Fibroblast of skin of left biceps (primary cell): ENCODE data around the gene PRR35.
"Not testable (repeated sequence)": the region's sequence is repeated elsewhere in the genome, so short reads cannot be mapped to it uniquely, and the experiment has no call there.

ENCODE experiments used
- DNase-seq, 2 experiments: peaks; one replicate each; pipeline ENCODE4 v3.0.0-alpha.2; 2013; ENCODE audit warnings: low read depth in 2 of 2

PRR35 gene

GRCh38 chr16:593807-594206 is 33.6 kb downstream of the PRR35 start:
- no peak for DNase-seq

DNA sequence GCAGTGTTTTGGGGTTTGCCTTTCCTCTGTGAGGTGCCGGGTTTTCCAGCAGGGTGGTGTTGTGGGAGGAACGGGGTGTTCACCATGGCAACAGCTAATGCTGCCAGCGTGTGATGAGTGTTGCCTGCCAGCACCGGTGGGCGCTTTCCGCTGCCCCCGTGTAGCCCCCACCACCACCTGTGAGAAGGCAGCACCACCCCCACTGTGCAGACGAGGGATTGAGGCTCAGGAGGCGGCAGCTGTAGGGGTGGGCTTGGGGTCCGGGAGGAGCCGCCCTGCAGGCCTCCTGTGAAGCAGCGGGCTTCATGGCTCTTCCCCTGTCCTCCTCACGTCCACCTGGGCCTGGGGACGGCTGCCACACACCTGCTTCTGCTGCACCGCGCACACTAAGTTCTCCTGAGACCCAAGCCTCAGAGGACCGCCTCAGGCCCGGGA is 34.9 kb downstream of the PRR35 start:
- DNase-seq = no peak

GRCh38 chr16:595942-596735 is 35.9 kb downstream of the PRR35 start:
- no peak for DNase-seq

DNA sequence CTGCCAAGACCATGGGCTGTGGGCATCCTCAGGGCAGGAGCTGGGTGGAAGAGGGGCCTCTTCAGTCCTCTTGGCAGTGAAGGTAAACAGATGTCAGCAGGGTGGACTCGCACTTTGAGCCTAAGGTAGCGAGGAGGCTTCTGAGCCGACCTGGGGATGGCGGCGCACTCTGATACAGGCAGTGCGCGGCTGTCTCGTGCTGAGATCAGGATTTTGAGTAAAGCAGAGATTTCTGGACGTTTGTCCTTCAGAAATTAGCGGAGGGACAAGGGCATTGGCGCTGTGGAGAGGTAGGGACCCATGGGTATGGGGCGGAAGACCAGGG is 36.5 kb downstream of the PRR35 start:
- no peak for DNase-seq

DNA sequence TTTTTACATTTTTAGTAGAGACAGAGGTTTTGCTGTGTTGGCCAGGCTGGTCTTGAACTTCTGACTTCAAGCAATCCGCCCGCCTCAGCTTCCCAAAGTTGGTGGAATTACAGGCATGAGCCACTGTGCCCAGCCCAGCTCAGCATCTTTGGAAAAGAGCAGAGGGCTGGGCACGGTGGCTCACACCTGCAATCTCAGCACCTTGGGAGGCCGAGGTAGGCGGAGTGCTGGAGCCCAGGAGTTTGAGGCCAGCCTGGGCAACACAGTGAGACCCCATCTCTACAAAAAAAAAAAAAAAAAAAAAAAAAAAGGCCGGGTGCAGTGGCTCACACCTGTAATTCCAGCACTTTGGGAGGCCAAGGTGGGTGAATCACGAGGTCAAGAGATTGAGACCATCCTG is 37.5 kb downstream of the PRR35 start:
- DNase-seq = not testable (repeated sequence)

- no peak for DNase-seq
These were observed 38.9 kb downstream of the PRR35 start for GRCh38 chr16:598823-599739.

DNA sequence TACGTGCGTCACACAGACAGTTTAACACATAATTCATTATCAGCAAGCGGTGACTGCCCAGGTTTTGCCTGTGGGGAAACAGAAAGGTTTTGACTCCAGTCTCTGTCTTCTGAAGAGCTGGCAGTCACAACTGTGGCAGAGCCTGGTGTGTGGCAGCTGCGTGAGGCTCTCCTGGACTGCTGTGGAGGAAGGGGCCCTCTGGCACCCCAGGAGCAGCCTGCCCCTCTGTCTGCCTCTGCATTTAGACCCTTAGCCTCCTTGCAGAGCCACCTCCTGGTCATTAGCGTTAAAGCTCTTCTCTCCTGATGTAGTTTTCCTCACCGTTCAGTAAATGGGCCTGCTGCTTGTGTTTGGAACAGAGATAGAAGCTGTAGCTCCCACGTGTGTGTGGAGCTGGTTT is 40.6 kb downstream of the PRR35 start:
- no peak for DNase-seq

GRCh38 chr16:603933-604332 is 43.7 kb downstream of the PRR35 start:
- DNase-seq = no peak

GRCh38 chr16:606656-607307 is 46.6 kb downstream of the PRR35 start:
- DNase-seq = no peak

DNA sequence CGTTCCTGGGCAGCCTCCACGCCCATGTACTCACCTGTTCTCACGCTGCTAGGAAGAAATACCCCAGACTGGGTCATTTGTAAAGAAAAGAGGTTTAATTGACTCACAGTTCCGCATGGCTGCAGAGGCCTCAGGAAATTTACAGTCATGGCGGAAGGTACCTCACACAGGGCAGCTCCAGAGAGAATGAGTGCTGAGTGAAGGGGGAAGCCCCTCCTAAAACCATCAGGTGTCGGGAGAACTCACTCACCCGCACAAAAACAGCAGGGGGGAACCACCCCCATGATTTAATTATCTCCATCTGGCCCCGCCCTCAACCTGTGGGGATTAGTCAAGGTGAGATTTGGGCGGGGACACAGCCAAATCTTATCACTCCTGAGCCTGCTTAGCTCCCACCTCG is 47.8 kb downstream of the PRR35 start:
- DNase-seq = no peak

GRCh38 chr16:609316-609715 is 49.1 kb downstream of the PRR35 start:
- no peak for DNase-seq

GRCh38 chr16:609984-610383 is 49.8 kb downstream of the PRR35 start:
- DNase-seq = no peak

DNA sequence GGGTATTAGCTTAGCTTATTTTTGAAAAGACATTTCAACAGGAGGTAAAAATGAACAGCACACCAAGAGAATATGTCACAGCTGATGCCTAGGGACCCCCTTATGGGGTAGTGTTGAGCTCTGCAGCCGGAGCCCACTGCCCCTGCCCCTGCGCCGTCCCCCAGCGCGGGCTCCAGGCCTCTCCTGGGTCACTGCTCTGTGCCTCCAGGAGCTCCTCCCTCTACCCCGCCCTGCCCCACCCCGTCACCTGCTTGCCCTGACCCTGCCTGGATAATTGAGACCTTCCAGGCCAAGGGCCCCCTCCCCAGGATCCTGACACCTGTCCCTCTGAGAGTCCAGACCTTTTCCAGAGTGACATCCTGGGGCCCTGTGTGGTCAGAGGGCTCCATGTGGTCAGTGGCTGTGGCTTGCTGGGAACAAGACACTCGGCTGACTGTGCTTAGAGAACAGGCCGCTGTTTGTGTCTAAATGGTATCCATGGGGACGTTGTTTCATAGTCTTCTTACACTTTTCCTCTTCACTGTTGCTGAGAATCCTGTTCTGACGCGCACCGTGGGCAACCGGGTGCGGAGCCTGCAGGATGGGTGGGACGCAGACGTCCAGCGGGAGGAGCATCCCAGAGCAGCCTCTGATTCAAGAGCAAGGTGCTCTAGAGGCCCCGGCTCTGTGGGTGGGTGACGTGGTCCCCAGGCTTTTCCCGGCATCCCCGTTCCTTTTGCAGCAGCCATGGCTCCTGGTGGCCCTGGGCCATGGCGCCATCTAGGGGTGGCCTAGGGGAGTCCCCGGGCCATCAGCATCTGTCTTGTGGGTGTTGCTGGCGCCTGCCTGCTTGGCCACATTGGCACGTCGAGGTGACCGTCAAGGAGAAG is 50.6 kb downstream of the PRR35 start:
- no peak for DNase-seq

DNA sequence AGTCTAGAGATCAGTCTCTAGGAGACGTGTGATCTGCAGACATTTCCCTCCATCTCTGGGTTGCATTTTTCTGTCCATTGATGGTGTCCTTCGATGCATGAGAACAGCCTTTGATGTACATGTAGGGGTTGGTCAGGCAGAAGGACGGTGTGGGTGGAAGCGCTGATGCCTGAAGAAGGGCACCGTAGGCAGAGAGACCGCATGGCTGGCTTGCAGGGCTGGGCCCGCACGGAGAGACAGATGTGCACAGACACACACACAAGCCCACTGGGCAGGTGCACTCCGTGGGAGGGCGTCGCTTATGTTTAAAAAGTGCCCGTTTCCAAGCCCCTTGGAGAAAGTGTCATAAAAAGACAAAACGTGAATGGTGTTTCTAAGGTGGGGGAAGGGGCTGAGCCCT is 54.9 kb downstream of the PRR35 start:
- no peak for DNase-seq
